Gastrocnemius medialis (tissue), 4 donors: ENCODE measurements around the gene SGCD.

Source experiments
- CTCF ChIP-seq, 5 experiments: fragments of 450-650 bp in 3 of 5; fragments of 200-600 bp in 2 of 5; sonication (generic) in 2 of 5; IDR thresholded peaks in 4 of 5; conservative IDR thresholded peaks in 1 of 5; 1 replicate in 4 of 5; 2 replicates in 1 of 5; pipeline ENCODE4 v1.5.1; 2016 to 2019; ENCODE audit warnings: antibody characterized with exemption in 5 of 5, mild to moderate bottlenecking in 3 of 5, moderate library complexity in 3 of 5
- POLR2A ChIP-seq, 2 donors: fragments of 450-650 bp; IDR thresholded peaks; one replicate each; pipeline ENCODE4 v1.6.1; 2017; ENCODE audit warnings: antibody characterized with exemption in 2 of 2, mild to moderate bottlenecking in 2 of 2, moderate library complexity in 2 of 2

- TF ChIP-seq CTCF (IDR thresholded peaks at IDR 0.05 in 4 of 5, conservative IDR thresholded peaks at IDR 0.05 in 1 of 5) (no peak), POLR2A (IDR thresholded peaks at IDR 0.05) (no peak)
Measured at GRCh38 chr5:156799171-156799570, 472.2 kb downstream of the SGCD start.
